Fibroblast of pulmonary artery (primary cell): Measurements from ENCODE around the gene MTMR6.
A peak's percentile ranks its signal among the peaks of the same experiment; 100 is the strongest.

ENCODE experiments used
- DNase-seq: peaks from one replicate; pipeline ENCODE4 v3.0.0-alpha.2; 2010; ENCODE audit warnings: low read depth
- H3K4me3 ChIP-seq: replicated peaks from 2 replicates; pipeline ENCODE4 v1.5.1; 2011; ENCODE audit warnings: low read depth, mild to moderate bottlenecking, control low read depth, low read length, moderate library complexity
- TF ChIP-seq, protein P1 (sequence below): IDR thresholded peaks from 2 replicates; pipeline ENCODE4 v1.5.1; 2011; ENCODE audit warnings: mild to moderate bottlenecking, control low read depth, low read length, inconsistent platforms; ENCODE audit errors: missing control alignments

The MTMR6 gene

GRCh38 chr13:25281193-25281934, 5.9 kb downstream of the MTMR6 start:
- DNase-seq = no peak
- TF ChIP-seq, protein P1, sequence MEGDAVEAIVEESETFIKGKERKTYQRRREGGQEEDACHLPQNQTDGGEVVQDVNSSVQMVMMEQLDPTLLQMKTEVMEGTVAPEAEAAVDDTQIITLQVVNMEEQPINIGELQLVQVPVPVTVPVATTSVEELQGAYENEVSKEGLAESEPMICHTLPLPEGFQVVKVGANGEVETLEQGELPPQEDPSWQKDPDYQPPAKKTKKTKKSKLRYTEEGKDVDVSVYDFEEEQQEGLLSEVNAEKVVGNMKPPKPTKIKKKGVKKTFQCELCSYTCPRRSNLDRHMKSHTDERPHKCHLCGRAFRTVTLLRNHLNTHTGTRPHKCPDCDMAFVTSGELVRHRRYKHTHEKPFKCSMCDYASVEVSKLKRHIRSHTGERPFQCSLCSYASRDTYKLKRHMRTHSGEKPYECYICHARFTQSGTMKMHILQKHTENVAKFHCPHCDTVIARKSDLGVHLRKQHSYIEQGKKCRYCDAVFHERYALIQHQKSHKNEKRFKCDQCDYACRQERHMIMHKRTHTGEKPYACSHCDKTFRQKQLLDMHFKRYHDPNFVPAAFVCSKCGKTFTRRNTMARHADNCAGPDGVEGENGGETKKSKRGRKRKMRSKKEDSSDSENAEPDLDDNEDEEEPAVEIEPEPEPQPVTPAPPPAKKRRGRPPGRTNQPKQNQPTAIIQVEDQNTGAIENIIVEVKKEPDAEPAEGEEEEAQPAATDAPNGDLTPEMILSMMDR = no peak
- no peak overlapping the region for H3K4me3 ChIP-seq

- DNase-seq = no peak
- TF ChIP-seq, protein P1 = no peak
- no peak overlapping the region for H3K4me3 ChIP-seq
These were observed 6.9 kb downstream of the MTMR6 start for GRCh38 chr13:25280396-25280795.

DNA sequence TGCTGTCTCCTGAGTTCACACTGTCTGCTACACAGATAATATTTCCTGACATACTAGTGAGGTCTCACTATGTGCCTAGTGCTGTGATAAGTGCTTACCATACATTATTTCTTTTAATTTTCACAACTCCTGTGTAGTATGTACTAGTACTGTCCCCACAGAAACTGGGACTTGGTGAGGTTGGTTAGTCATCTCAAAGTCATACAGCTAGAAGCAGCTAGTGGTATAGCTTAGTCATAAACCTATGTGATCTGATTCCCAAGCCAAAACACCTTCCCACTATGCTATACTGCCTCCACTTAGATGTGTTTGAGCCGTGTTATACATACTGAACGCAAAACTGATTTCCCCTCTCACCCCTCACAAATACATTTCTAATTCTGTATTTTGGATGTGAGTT, 10.5 kb downstream of the MTMR6 start:
- TF ChIP-seq, protein P1 = no peak
- H3K4me3 ChIP-seq = no peak overlapping the region

DNA sequence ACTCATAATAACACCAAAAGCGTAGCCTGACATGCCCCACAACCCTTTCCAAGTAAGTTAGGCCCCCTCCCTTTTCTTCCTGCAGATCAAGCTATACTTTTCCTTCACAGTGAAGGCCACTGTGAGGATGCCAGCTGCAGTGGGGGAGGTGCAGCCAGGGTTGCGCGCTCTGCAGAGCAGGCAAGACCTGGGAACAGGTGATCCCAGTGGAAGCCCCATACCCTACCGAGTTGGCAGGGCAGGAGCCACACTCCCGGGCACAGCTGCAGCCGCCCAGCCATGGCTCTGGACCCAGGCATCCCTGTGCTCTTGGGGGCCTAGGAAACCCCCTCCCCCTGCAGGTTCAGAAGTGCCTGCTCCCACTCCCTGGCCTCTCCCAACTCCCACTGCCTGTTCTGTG, 18.7 kb downstream of the MTMR6 start:
- no peak for DNase-seq
- TF ChIP-seq, protein P1 = no peak
- H3K4me3 ChIP-seq = no peak overlapping the region

More for the DNA sequence above, 10.5 kb downstream of the MTMR6 start:
- no peak for DNase-seq

DNA sequence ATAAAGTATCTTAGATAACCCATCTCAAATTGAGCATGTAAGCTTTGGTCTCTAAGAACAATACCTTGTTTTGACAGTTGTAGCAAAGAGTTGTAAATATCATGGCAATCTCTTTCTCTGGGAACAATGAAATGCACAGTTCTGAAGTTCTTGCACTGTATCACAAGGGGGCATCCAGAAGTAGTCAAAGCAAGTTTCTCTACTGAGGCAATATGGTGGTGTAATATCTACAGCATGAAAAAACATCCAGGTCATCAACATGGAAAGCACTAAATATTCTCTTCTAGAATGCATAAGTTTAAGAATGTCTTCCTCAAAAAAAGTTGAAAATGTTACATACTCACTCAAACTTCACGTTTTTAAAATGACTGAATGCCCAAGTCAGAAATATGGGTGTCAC, 19.6 kb downstream of the MTMR6 start:
- no peak overlapping the region for H3K4me3 ChIP-seq
- TF ChIP-seq, protein P1 = peak; percentile 40
- peak; percentile 50 for DNase-seq

DNA sequence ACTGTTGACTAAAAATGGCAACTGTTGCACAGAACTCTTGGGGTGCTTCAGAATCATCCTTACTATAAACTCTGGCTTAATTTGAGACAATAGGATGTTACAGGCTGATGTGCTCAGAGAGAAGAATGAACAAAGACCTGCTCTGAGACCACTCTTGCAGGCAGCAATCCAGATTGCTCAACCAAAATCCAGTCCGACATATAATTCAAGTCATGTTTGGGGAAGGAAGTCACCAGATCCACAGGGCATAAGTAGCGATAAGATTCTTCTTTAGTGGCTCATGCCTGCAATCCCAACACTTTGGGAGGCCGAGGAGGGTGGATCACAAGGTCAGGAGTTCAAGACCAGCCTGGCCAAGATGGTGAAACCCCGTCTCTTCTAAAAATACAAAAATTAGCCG, 20.6 kb downstream of the MTMR6 start:
- no peak overlapping the region for H3K4me3 ChIP-seq
- no peak for DNase-seq
- TF ChIP-seq, protein P1 = no peak

- no peak for DNase-seq
- H3K4me3 ChIP-seq = no peak overlapping the region
- TF ChIP-seq, protein P1 = no peak
These were observed 25.0 kb downstream of the MTMR6 start for GRCh38 chr13:25262261-25262660.
